Spleen (tissue), 11 donors: ENCODE measurements around the gene PACSIN3. TPM values are rescaled to one million over a fixed set of nuclear protein-coding genes. Genes with fewer than 3 reads are reported as not detected.

Experiments used
- DNase-seq: peaks from one replicate; pipeline ENCODE4 v3.0.0-alpha.2; 2020
- H3K27ac ChIP-seq, 8 donors: fragments of 200-600 bp; sonication (generic) in 7 of 8; 1 replicate in 4 of 8; 2 replicates in 4 of 8; pipeline versions ENCODE4 v1.5.0 to v1.8.0; 2016 to 2021; ENCODE audit warnings: inconsistent platforms in 4 of 8, mild to moderate bottlenecking in 4 of 8, moderate library complexity in 1 of 8
- H3K27me3 ChIP-seq, 7 donors: fragments of 200-600 bp; sonication (generic) in 6 of 7; replicated peaks in 1 of 7; 1 replicate in 4 of 7; 2 replicates in 3 of 7; pipeline versions ENCODE4 v1.5.0 to v1.8.0; 2016 to 2021; ENCODE audit warnings: inconsistent platforms in 3 of 7, mild to moderate bottlenecking in 1 of 7
- H3K36me3 ChIP-seq, 6 donors: fragments of 200-600 bp; sonication (generic) in 5 of 6; 1 replicate in 4 of 6; 2 replicates in 2 of 6; pipeline versions ENCODE4 v1.5.0 to v1.8.0; 2016 to 2021; ENCODE audit warnings: inconsistent platforms in 2 of 6
- H3K4me1 ChIP-seq, 6 donors: fragments of 200-600 bp; sonication (generic) in 5 of 6; 1 replicate in 3 of 6; 2 replicates in 3 of 6; pipeline versions ENCODE4 v1.5.0 to v1.8.0; 2016 to 2021; ENCODE audit warnings: inconsistent platforms in 3 of 6
- H3K4me3 ChIP-seq, 8 donors: fragments of 200-600 bp; sonication (generic) in 7 of 8; 1 replicate in 4 of 8; 2 replicates in 4 of 8; pipeline versions ENCODE4 v1.5.0 to v1.8.0; 2016 to 2021; ENCODE audit warnings: inconsistent platforms in 4 of 8, mild to moderate bottlenecking in 4 of 8, moderate library complexity in 2 of 8
- H3K9me3 ChIP-seq, 8 donors: fragments of 200-600 bp; sonication (generic) in 7 of 8; 1 replicate in 4 of 8; 2 replicates in 4 of 8; pipeline versions ENCODE4 v1.5.0 to v1.8.0; 2016 to 2021; ENCODE audit warnings: inconsistent platforms in 4 of 8
- CTCF ChIP-seq, 11 experiments: fragments of 200-600 bp in 7 of 11; fragments of 450-650 bp in 4 of 11; sonication (generic) in 4 of 11; IDR thresholded peaks in 8 of 11; conservative IDR thresholded peaks in 3 of 11; 1 replicate in 7 of 11; 2 replicates in 4 of 11; pipeline versions ENCODE4 v1.4.0 to v1.8.0; 2016 to 2021; ENCODE audit warnings: antibody characterized with exemption in 11 of 11, inconsistent platforms in 4 of 11, mild to moderate bottlenecking in 1 of 11
- POLR2A ChIP-seq, 3 donors: fragments of 450-650 bp; IDR thresholded peaks; one replicate each; pipeline ENCODE4 v1.5.1; 2017; ENCODE audit warnings: antibody characterized with exemption in 3 of 3, mild to moderate bottlenecking in 1 of 3
- POLR2AphosphoS5 ChIP-seq, 3 donors: sonication (generic); formaldehyde crosslinking; IDR thresholded peaks; one replicate each; pipeline ENCODE4 v1.5.1; 2017; ENCODE audit warnings: antibody characterized with exemption in 3 of 3
- WGBS, 5 donors: extraction: QIAGEN DNeasy Blood & Tissue Kit in 3 of 5; methylation state at CpG; one replicate each; pipeline versions ENCODE4 v1.1.5 to v1.1.7; 2013 to 2018; 5-methylcytosine and 5-hydroxymethylcytosine counted together
- intact Hi-C: fragments of 100-400 bp; cut with DNase I; formaldehyde crosslinking; loops from one replicate; pipeline ENCODE4 v1.15.0; 2023; ENCODE audit warnings: low total_unique reads
- polyA plus RNA-seq, 3 donors: library from polyadenylated mRNA; stranded (reverse); fragments of 200-250 nt; gene quantifications; one replicate each; pipeline ENCODE4 v1.2.1, GENCODE V29; 2013
- total RNA-seq, 7 donors: library from RNA; depleted of rRNA in 3 of 7; stranded (reverse); fragments of >200 nt in 3 of 7; fragmentation: NEBNext Ultra II Directional in 4 of 7; extraction: Animal tissue kit (Norgen Biotek cat#: 25700) in 4 of 7; gene quantifications; one replicate each; pipeline versions ENCODE4 v1.1.0 to v1.2.1, GENCODE V29; 2016 to 2021
- donor health status: healthy with polysubstance abuse.
- donor health status: DM: no; HTN: no; CAD: no; lungs with moderate emphysema.
- donor health status: DM: no; HTN: no; CAD: no.
- donor health status: Bipolar disorder and iron deficiency.
- donor health status: healthy.
- donor health status: DM: no; HTN: no; CAD: no.
- donor health status: DM: yes; HTN: yes; CAD: no.

The PACSIN3 gene
- total and polyA plus RNA-seq, 10 donors = 1.2 to 13.0 (median 3.1) TPM

- 91 to 98% (median 96%) methylated on average over 4 of the region's 4 CpGs for WGBS, 5 donors
- TF ChIP-seq POLR2AphosphoS5 (IDR thresholded peaks at IDR 0.05) (no peak), CTCF (IDR thresholded peaks at IDR 0.05 in 8 of 11, conservative IDR thresholded peaks at IDR 0.05 in 3 of 11) (no peak), POLR2A (IDR thresholded peaks at IDR 0.05) (no peak)
- Histone ChIP-seq H3K27me3 (no peaks in the 10 kb centered on the region), H3K27ac (peak overlapping the region in 1 of 8 donors; percentile 60), H3K4me1 (peaks cover 8 to 45% (median 27%) of the 10 kb centered on the region in 6 donors), H3K9me3 (no peaks in the 10 kb centered on the region), H3K36me3 (peaks cover 0 to 30% (median 4%) of the 10 kb centered on the region in 6 donors), H3K4me3 (no peak overlapping the region)
- intact Hi-C loops = no loop called here
- DNase-seq = no peak
Measured at GRCh38 chr11:47155879-47156278, 30.4 kb downstream of the PACSIN3 start.

GRCh38 chr11:47154616-47155570 lies 31.3 kb downstream of the PACSIN3 start:
- Histone ChIP-seq H3K27me3 (no peaks in the 10 kb centered on the region), H3K9me3 (no peaks in the 10 kb centered on the region), H3K27ac (peak overlapping the region in 4 of 8 donors; percentile 14 to 61 (median 58)), H3K36me3 (peaks cover 0 to 30% (median 4%) of the 10 kb centered on the region in 6 donors), H3K4me1 (peaks cover 8 to 43% (median 27%) of the 10 kb centered on the region in 6 donors), H3K4me3 (peak overlapping the region in 1 of 8 donors; percentile 17)
- intact Hi-C loops = no loop called here
- peak; percentile 82 for DNase-seq
- 39 to 58% (median 42%) methylated on average over 18 of the region's 18 CpGs for WGBS, 5 donors
- TF ChIP-seq POLR2AphosphoS5 (IDR thresholded peaks at IDR 0.05) (peak in 2 of 3 donors; percentile 54), POLR2A (IDR thresholded peaks at IDR 0.05) (no peak), CTCF (IDR thresholded peaks at IDR 0.05 in 8 of 11, conservative IDR thresholded peaks at IDR 0.05 in 3 of 11) (no peak)

- H3K27ac ChIP-seq = peak overlapping the region in 1 of 8 donors; percentile 11
- no peaks in the 10 kb centered on the region for H3K27me3 ChIP-seq
- no peak overlapping the region for H3K4me3 ChIP-seq
- no peak for DNase-seq
- H3K4me1 ChIP-seq = peaks cover 8 to 43% (median 27%) of the 10 kb centered on the region in 6 donors
- WGBS, 5 donors = 49 to 55% (median 52%) methylated on average over 11 of the region's 11 CpGs
- intact Hi-C loops = loop anchor here (2.0 kb wide), 1 partner anchor 264 kb away; no protein-coding TSS in a partner anchor
- H3K36me3 ChIP-seq = peaks cover 0 to 27% (median 4%) of the 10 kb centered on the region in 6 donors
- no peaks in the 10 kb centered on the region for H3K9me3 ChIP-seq
- peak in 1 of 3 donors; percentile 9 for TF ChIP-seq POLR2AphosphoS5 (IDR thresholded peaks at IDR 0.05)
- TF ChIP-seq POLR2A (IDR thresholded peaks at IDR 0.05) = no peak
- peak; percentile 62 to 91 (median 88) for TF ChIP-seq CTCF (IDR thresholded peaks at IDR 0.05 in 8 of 11, conservative IDR thresholded peaks at IDR 0.05 in 3 of 11)
Measured at GRCh38 chr11:47152953-47153950, 33.0 kb downstream of the PACSIN3 start.
